ENCODE results near the gene KRTAP19-4.
"Not testable (repeated sequence)": the region's sequence is repeated elsewhere in the genome, so short reads cannot be mapped to it uniquely, and the experiment has no call there.

KRTAP19-4 gene

GRCh38 chr21:30497065-30497464 lies at the start of gene KRTAP19-4:
Gene KRTAP19-4, minus strand, starts transcription at chr21:30497165. Its CDS starts 55 bp downstream, at chr21:30497110.
- FAIRE-seq: no peak

GRCh38 chr21:30541764-30542163 lies 44.8 kb upstream of the KRTAP19-4 start, which contains the start of gene KRTAP19-6:
Gene KRTAP19-6, minus strand, starts transcription at chr21:30541864. Its CDS starts 31 bp downstream, at chr21:30541833.
- no peak for FAIRE-seq

- no peak for FAIRE-seq
Observed at GRCh38 chr21:30518876-30519275, 21.9 kb upstream of the KRTAP19-4 start.

GRCh38 chr21:30515681-30516080 lies 18.7 kb upstream of the KRTAP19-4 start:
- no peak for FAIRE-seq

GRCh38 chr21:30505621-30506205 lies 8.7 kb upstream of the KRTAP19-4 start:
- FAIRE-seq: not testable (repeated sequence)

- no peak for FAIRE-seq
Observed at GRCh38 chr21:30502041-30502440, 5.1 kb upstream of the KRTAP19-4 start, which contains the start of gene KRTAP19-5. Gene KRTAP19-5, minus strand, starts transcription at chr21:30502141. Its CDS starts 51 bp downstream, at chr21:30502090.

GRCh38 chr21:30491963-30492428 lies 5.0 kb downstream of the KRTAP19-4 start, which contains the start of gene KRTAP19-3:
Gene KRTAP19-3, minus strand, starts transcription at chr21:30492013. Its CDS starts 56 bp downstream, at chr21:30491957.
- no peak for FAIRE-seq

- no peak for FAIRE-seq
Observed at GRCh38 chr21:30487336-30487735, 9.6 kb downstream of the KRTAP19-4 start, which contains the start of gene KRTAP19-2. Gene KRTAP19-2, minus strand, starts transcription at chr21:30487436. Its CDS starts 88 bp downstream, at chr21:30487348.

GRCh38 chr21:30486180-30486579 lies 10.8 kb downstream of the KRTAP19-4 start:
- FAIRE-seq: no peak

GRCh38 chr21:30482130-30482529 lies 14.8 kb downstream of the KRTAP19-4 start:
- no peak for FAIRE-seq

- FAIRE-seq: no peak
Observed at GRCh38 chr21:30480145-30480544, 16.8 kb downstream of the KRTAP19-4 start, which contains the start of gene KRTAP19-1. Gene KRTAP19-1, minus strand, starts transcription at chr21:30480367. Its CDS starts 50 bp downstream, at chr21:30480317.

GRCh38 chr21:30479259-30479658 lies 17.7 kb downstream of the KRTAP19-4 start:
- no peak for FAIRE-seq

GRCh38 chr21:30478004-30478403 lies 19.0 kb downstream of the KRTAP19-4 start:
- no peak for FAIRE-seq

- no peak for FAIRE-seq
Observed at GRCh38 chr21:30468900-30469714, 27.9 kb downstream of the KRTAP19-4 start.

GRCh38 chr21:30463713-30464112 lies 33.3 kb downstream of the KRTAP19-4 start:
- FAIRE-seq: no peak

GRCh38 chr21:30448514-30448913 lies 48.5 kb downstream of the KRTAP19-4 start:
- FAIRE-seq: no peak

GRCh38 chr21:30447056-30447455 lies 49.9 kb downstream of the KRTAP19-4 start:
- FAIRE-seq: no peak

Data from islet of Langerhans (tissue), 1 donor.